Erythroblast (primary cell): Measurements from ENCODE around the gene GLRX3.

Experiments
- GATA1 ChIP-seq: IDR thresholded peaks from 2 replicates; pipeline ENCODE4 v1.6.1; 2011; ENCODE audit warnings: low read depth, mild to moderate bottlenecking, control low read depth, low read length, moderate library complexity
- POLR2A ChIP-seq: IDR thresholded peaks from 2 replicates; pipeline ENCODE4 v1.6.1; 2011; ENCODE audit warnings: mild to moderate bottlenecking, low read length

DNA sequence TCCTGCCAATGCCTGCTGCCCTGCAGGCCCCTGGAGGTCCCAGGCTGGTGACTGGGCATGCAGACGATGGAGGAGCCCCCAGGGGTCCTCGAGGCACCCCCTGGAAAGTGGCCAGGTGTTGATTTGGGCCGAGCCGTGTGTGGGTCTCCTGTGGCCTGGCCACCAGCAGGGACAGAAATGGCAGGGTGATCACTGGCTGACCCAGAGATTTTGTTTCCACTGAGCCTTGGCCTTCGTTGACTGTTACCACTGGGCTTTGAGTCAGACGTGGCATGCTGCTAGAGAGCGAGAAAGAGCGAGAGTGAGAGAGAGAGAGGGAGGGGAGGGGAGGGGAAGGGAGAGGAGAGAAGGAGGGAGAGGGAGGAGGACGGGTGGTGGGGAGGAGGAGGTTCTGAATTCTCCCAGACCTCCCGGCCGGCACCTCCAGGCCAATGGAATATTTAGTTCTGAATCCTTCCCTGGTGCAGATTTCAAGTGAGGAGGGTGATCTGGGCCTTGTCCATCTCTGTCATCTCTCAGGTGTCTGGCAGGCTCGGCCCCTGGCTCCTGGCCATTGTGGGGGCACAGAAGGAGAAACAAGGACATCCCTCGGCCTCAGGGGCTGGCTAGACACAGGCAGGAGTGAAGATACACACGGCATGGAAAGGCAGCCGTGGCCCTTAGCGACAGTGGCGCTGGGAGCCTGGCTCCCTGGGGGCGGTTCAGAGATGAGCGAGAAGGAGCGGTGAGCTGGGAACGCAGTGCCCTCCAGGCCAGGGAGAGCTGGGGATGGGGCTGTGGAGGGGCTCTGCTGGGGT, 58.2 kb downstream of the GLRX3 start:
- TF ChIP-seq POLR2A = no peak
- TF ChIP-seq GATA1 = no peak
